Glutamatergic neuron (in vitro differentiated cells): ENCODE data around the gene ZNF79. TPM values are rescaled to one million over a fixed set of nuclear protein-coding genes. Genes with fewer than 3 reads are reported as not detected.

Experiments
- DNase-seq: peaks from one replicate; pipeline ENCODE4 v3.0.0; 2022
- H3K27ac Mint-ChIP-seq: one replicate; pipeline ENCODE4 v1.8.0; 2020; ENCODE audit warnings: mild to moderate bottlenecking, mixed read lengths, inconsistent platforms; ENCODE audit not compliant: unreplicated experiment
- H3K27me3 Mint-ChIP-seq: one replicate; pipeline ENCODE4 v1.8.0; 2020; ENCODE audit warnings: mild to moderate bottlenecking, moderate library complexity, mixed read lengths, inconsistent platforms; ENCODE audit not compliant: unreplicated experiment
- H3K36me3 Mint-ChIP-seq: one replicate; pipeline ENCODE4 v1.8.0; 2020; ENCODE audit warnings: mild to moderate bottlenecking, mixed read lengths, inconsistent platforms; ENCODE audit not compliant: unreplicated experiment
- H3K4me1 Mint-ChIP-seq: one replicate; pipeline ENCODE4 v1.8.0; 2020; ENCODE audit warnings: mild to moderate bottlenecking, low read depth, mixed read lengths, inconsistent platforms; ENCODE audit not compliant: unreplicated experiment
- H3K4me3 Mint-ChIP-seq: one replicate; pipeline ENCODE4 v1.8.0; 2020; ENCODE audit warnings: mild to moderate bottlenecking, mixed read lengths, inconsistent platforms; ENCODE audit not compliant: unreplicated experiment
- H3K9me3 Mint-ChIP-seq: one replicate; pipeline ENCODE4 v1.8.0; 2020; ENCODE audit warnings: mild to moderate bottlenecking, moderate library complexity, mixed read lengths, inconsistent platforms; ENCODE audit not compliant: unreplicated experiment
- total RNA-seq: library from RNA; stranded (reverse); fragmentation: NEBNext Ultra II Directional; extraction: Animal tissue kit (Norgen Biotek cat#: 25700); gene quantifications from one replicate; pipeline ENCODE4 v1.2.1, GENCODE V29; 2021; ENCODE audit not compliant: unreplicated experiment
- TF ChIP-seq, protein P1 (sequence below): fragments of 200-600 bp; sonication (generic); IDR thresholded peaks from one replicate; pipeline ENCODE4 v1.5.0; 2021; ENCODE audit not compliant: partially characterized antibody, unreplicated experiment

Gene ZNF79
- total RNA-seq, 1 donor from 2014 or later = 10.0 TPM

GRCh38 chr9:127389381-127390247, 34.6 kb upstream of the ZNF79 start:
- Mint-ChIP-seq H3K36me3 (no peaks in the 10 kb centered on the region), H3K4me3 (no peak overlapping the region), H3K4me1 (peaks cover 9% of the 10 kb centered on the region), H3K27ac (no peak overlapping the region), H3K27me3 (peaks cover 1% of the 10 kb centered on the region), H3K9me3 (peaks cover 2% of the 10 kb centered on the region)
- DNase-seq = no peak
- TF ChIP-seq, protein P1, sequence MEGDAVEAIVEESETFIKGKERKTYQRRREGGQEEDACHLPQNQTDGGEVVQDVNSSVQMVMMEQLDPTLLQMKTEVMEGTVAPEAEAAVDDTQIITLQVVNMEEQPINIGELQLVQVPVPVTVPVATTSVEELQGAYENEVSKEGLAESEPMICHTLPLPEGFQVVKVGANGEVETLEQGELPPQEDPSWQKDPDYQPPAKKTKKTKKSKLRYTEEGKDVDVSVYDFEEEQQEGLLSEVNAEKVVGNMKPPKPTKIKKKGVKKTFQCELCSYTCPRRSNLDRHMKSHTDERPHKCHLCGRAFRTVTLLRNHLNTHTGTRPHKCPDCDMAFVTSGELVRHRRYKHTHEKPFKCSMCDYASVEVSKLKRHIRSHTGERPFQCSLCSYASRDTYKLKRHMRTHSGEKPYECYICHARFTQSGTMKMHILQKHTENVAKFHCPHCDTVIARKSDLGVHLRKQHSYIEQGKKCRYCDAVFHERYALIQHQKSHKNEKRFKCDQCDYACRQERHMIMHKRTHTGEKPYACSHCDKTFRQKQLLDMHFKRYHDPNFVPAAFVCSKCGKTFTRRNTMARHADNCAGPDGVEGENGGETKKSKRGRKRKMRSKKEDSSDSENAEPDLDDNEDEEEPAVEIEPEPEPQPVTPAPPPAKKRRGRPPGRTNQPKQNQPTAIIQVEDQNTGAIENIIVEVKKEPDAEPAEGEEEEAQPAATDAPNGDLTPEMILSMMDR = no peak

DNA sequence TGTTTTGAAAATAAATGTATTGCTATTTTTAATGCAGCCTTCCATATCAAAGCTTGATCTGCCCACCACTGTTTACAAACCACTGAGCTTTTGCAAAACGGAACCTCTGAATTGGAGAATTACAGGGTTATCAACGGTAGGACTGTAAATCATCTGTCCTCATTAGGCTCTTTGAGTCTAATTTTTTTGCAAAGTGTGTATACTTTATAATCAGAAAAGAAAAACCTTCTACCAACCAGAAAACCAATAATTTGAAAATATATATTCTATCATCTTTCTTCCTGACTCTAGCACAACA, 34.0 kb upstream of the ZNF79 start:
- H3K27ac Mint-ChIP-seq = no peak overlapping the region
- H3K27me3 Mint-ChIP-seq = no peaks in the 10 kb centered on the region
- H3K36me3 Mint-ChIP-seq = no peaks in the 10 kb centered on the region
- H3K9me3 Mint-ChIP-seq = peaks cover 2% of the 10 kb centered on the region
- H3K4me1 Mint-ChIP-seq = peaks cover 6% of the 10 kb centered on the region
- DNase-seq = no peak
- TF ChIP-seq, protein P1 = no peak
- H3K4me3 Mint-ChIP-seq = no peak overlapping the region

DNA sequence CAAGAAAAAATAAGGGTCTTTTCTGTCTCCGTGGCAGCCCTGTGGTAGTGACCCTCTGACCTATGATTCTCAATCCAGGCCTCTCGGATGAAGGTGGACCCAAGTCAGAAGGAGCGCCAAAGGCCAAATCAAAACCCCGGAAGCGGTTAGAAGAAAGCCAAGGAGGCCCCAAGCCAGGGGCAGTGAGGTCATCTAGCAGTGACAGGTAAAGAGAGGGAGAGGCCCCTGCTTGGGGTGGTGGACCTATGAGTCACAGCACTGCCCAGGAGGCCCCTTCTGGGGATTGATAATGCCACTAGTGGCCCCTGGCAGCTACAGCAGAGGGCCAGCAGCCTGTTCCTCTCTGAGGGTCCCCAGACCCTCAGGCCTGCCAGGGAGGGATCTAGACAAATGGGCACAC, 33.6 kb upstream of the ZNF79 start:
- H3K36me3 Mint-ChIP-seq = no peaks in the 10 kb centered on the region
- H3K9me3 Mint-ChIP-seq = peaks cover 2% of the 10 kb centered on the region
- no peak overlapping the region for H3K4me3 Mint-ChIP-seq
- TF ChIP-seq, protein P1 = no peak
- H3K27me3 Mint-ChIP-seq = no peaks in the 10 kb centered on the region
- H3K4me1 Mint-ChIP-seq = peaks cover 6% of the 10 kb centered on the region
- DNase-seq = no peak
- H3K27ac Mint-ChIP-seq = no peak overlapping the region

DNA sequence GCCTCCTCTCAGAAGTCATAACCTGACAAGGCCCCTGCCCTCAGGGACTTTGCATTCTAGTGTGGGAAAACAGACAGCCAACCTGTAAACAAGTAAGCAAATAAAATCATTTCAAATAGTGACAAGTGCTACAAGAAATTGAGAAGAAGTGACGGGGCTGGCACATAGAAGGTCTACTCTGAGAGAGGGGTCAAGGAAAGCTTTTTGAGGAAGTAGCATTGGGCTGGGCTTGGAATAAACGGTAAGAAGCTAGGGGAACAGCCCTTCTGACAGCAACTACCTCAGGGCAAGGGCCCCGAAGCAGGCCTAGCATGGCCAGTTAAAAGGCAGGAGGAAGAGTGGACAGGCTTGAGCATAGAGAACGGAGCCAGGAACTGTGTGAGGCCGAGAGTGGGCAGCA, 32.0 kb upstream of the ZNF79 start:
- Mint-ChIP-seq H3K4me3 (no peak overlapping the region), H3K27ac (no peak overlapping the region), H3K36me3 (no peaks in the 10 kb centered on the region), H3K4me1 (peaks cover 6% of the 10 kb centered on the region), H3K9me3 (peaks cover 5% of the 10 kb centered on the region), H3K27me3 (no peaks in the 10 kb centered on the region)
- TF ChIP-seq, protein P1 = no peak
- no peak for DNase-seq

DNA sequence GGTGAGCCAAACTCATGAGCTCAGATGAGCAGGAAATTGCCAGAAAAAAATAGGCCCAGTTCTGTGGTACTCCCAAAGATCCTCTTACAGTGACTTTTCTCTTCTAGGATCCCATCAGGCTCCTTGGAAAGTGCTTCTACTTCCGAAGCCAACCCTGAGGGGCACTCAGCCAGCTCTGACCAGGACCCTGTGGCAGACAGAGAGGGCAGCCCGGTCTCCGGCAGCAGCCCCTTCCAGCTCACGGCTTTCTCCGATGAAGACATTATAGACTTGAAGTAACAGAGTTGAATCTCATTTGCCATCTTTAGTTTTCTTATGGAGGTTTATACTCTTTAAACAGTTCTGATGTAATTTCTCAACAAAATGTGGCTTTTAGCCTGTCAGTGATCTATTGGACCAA, 31.2 kb upstream of the ZNF79 start:
- Mint-ChIP-seq H3K36me3 (no peaks in the 10 kb centered on the region), H3K4me1 (peaks cover 6% of the 10 kb centered on the region), H3K27me3 (no peaks in the 10 kb centered on the region), H3K27ac (no peak overlapping the region), H3K4me3 (no peak overlapping the region), H3K9me3 (peaks cover 5% of the 10 kb centered on the region)
- TF ChIP-seq, protein P1 = no peak
- no peak for DNase-seq
